H9 (cell line): ENCODE data around the gene GNAT3. TPM values are rescaled to one million over a fixed set of nuclear protein-coding genes. Genes with fewer than 3 reads are reported as not detected.

ENCODE experiments used
- DNase-seq: peaks from one replicate; pipeline ENCODE4 v3.0.0-alpha.2; 2017
- H2AFZ ChIP-seq: one replicate; pipeline ENCODE4 v1.6.1; 2013; ENCODE audit warnings: mild to moderate bottlenecking, low read length, control low read depth, moderate library complexity
- H2AK5ac ChIP-seq: 2 replicates; pipeline ENCODE4 v1.6.1; 2013; ENCODE audit warnings: low read length, control low read depth, mixed read lengths; ENCODE audit not compliant: insufficient read length
- H2BK120ac ChIP-seq: one replicate; pipeline ENCODE4 v1.6.1; 2013; ENCODE audit warnings: low read depth, mild to moderate bottlenecking, low read length, control low read depth, inconsistent platforms; ENCODE audit not compliant: poor library complexity, severe bottlenecking
- H2BK12ac ChIP-seq: 2 replicates; pipeline ENCODE4 v1.6.1; 2013; ENCODE audit warnings: low read length, control low read depth, mixed read lengths, low read depth; ENCODE audit not compliant: insufficient read length
- H2BK15ac ChIP-seq: 2 replicates; pipeline ENCODE4 v1.6.1; 2013; ENCODE audit warnings: low read depth, low read length, control low read depth
- H2BK20ac ChIP-seq: one replicate; pipeline ENCODE4 v1.6.1; 2013; ENCODE audit warnings: low read depth, mild to moderate bottlenecking, low read length, control low read depth, inconsistent platforms; ENCODE audit not compliant: poor library complexity, severe bottlenecking
- H2BK5ac ChIP-seq: 2 replicates; pipeline ENCODE4 v1.6.1; 2013; ENCODE audit warnings: low read length, control low read depth, mixed read lengths; ENCODE audit not compliant: insufficient read length
- H3K14ac ChIP-seq: 2 replicates; pipeline ENCODE4 v1.6.1; 2013; ENCODE audit warnings: low read length, control low read depth; ENCODE audit not compliant: insufficient read depth
- H3K18ac ChIP-seq: 2 replicates; pipeline ENCODE4 v1.6.1; 2013; ENCODE audit warnings: low read depth, mild to moderate bottlenecking, mixed read lengths, low read length, control low read depth; ENCODE audit not compliant: insufficient read length
- H3K23ac ChIP-seq: 2 replicates; pipeline ENCODE4 v1.6.1; 2013; ENCODE audit warnings: low read length, control low read depth, mixed read lengths, low read depth; ENCODE audit not compliant: insufficient read length
- H3K23me2 ChIP-seq: 2 replicates; pipeline ENCODE4 v1.6.1; 2013; ENCODE audit warnings: low read depth, mild to moderate bottlenecking, mixed read lengths, low read length, control low read depth; ENCODE audit not compliant: insufficient read length, poor library complexity, severe bottlenecking
- H3K27ac ChIP-seq: 2 replicates; pipeline ENCODE4 v1.5.1; 2013; ENCODE audit warnings: low read length, control low read depth, mixed read lengths, low read depth; ENCODE audit not compliant: insufficient read length
- H3K27me3 ChIP-seq: 2 replicates; pipeline ENCODE4 v1.6.1; 2013; ENCODE audit warnings: low read length, control low read depth, inconsistent platforms; ENCODE audit not compliant: insufficient read depth
- H3K4ac ChIP-seq: 2 replicates; pipeline ENCODE4 v1.6.1; 2013; ENCODE audit warnings: low read depth, mild to moderate bottlenecking, control low read depth, inconsistent platforms, low read length, moderate library complexity
- H3K4me1 ChIP-seq: 2 replicates; pipeline ENCODE4 v1.6.1; 2013; ENCODE audit warnings: low read length, control low read depth, inconsistent platforms; ENCODE audit not compliant: insufficient read depth
- H3K4me2 ChIP-seq: 2 replicates; pipeline ENCODE4 v1.6.1; 2013; ENCODE audit warnings: low read length, control low read depth, mixed read lengths; ENCODE audit not compliant: insufficient read length, insufficient read depth
- H3K56ac ChIP-seq: 2 replicates; pipeline ENCODE4 v1.6.1; 2013; ENCODE audit warnings: low read depth, mild to moderate bottlenecking, mixed read lengths, low read length, control low read depth; ENCODE audit not compliant: insufficient read length
- H3K79me1 ChIP-seq: 2 replicates; pipeline ENCODE4 v1.6.1; 2013; ENCODE audit warnings: low read depth, mild to moderate bottlenecking, moderate library complexity, low read length, control low read depth, inconsistent platforms; ENCODE audit not compliant: insufficient read depth, poor library complexity, severe bottlenecking
- H3K79me2 ChIP-seq: 2 replicates; pipeline ENCODE4 v1.6.1; 2013; ENCODE audit warnings: low read length, control low read depth, inconsistent platforms; ENCODE audit not compliant: insufficient read depth
- H3K9ac ChIP-seq: 2 replicates; pipeline ENCODE4 v1.6.1; 2013; ENCODE audit warnings: low read length, control low read depth, mixed read lengths; ENCODE audit not compliant: insufficient read length; ENCODE audit errors: extremely low read depth
- H3K9me3 ChIP-seq: one replicate; pipeline ENCODE4 v1.6.1; 2013; ENCODE audit warnings: low read depth, low read length, inconsistent platforms; ENCODE audit not compliant: control insufficient read depth
- H3T11ph ChIP-seq: one replicate; pipeline ENCODE4 v1.6.1; 2013; ENCODE audit warnings: mild to moderate bottlenecking, low read length, control low read depth, inconsistent platforms
- H4K20me1 ChIP-seq: one replicate; pipeline ENCODE4 v1.6.1; 2013; ENCODE audit not compliant: control insufficient read depth, insufficient read length, insufficient read depth
- H4K5ac ChIP-seq: 2 replicates; pipeline ENCODE4 v1.6.1; 2013; ENCODE audit warnings: low read depth, mild to moderate bottlenecking, mixed read lengths, low read length, control low read depth; ENCODE audit not compliant: insufficient read length
- H4K8ac ChIP-seq: replicated peaks from 2 replicates; pipeline ENCODE4 v1.6.1; 2013; ENCODE audit warnings: low read length, control low read depth, mixed read lengths, low read depth; ENCODE audit not compliant: insufficient read length
- H4K91ac ChIP-seq: 2 replicates; pipeline ENCODE4 v1.6.1; 2013; ENCODE audit warnings: low read depth, mild to moderate bottlenecking, moderate library complexity, mixed read lengths, low read length, control low read depth; ENCODE audit not compliant: insufficient read length
- H3K27ac Mint-ChIP-seq, 3 experiments: 2 replicates in 2 of 3; 3 replicates in 1 of 3; pipeline ENCODE4 v1.8.0; 2020 to 2021; ENCODE audit warnings: mixed read lengths in 3 of 3, mild to moderate bottlenecking in 1 of 3, moderate library complexity in 1 of 3
- H3K27me3 Mint-ChIP-seq: 2 replicates; pipeline ENCODE4 v1.8.0; 2021; ENCODE audit warnings: low read depth, mild to moderate bottlenecking, moderate library complexity, mixed read lengths
- H3K36me3 Mint-ChIP-seq, 3 experiments: 2 replicates in 2 of 3; 3 replicates in 1 of 3; pipeline ENCODE4 v1.8.0; 2020 to 2021; ENCODE audit warnings: low read depth in 3 of 3, mixed read lengths in 3 of 3; ENCODE audit not compliant: insufficient read depth in 1 of 3
- H3K4me1 Mint-ChIP-seq, 2 experiments: 2 replicates each; pipeline ENCODE4 v1.8.0; 2020; ENCODE audit warnings: mixed read lengths in 2 of 2
- H3K4me3 Mint-ChIP-seq, 2 experiments: 2 replicates in 1 of 2; 3 replicates in 1 of 2; pipeline ENCODE4 v1.8.0; 2020 to 2021; ENCODE audit warnings: mild to moderate bottlenecking in 2 of 2, mixed read lengths in 2 of 2, moderate library complexity in 1 of 2
- H3K9me3 Mint-ChIP-seq, 2 experiments: 2 replicates in 1 of 2; 3 replicates in 1 of 2; pipeline ENCODE4 v1.8.0; 2020; ENCODE audit warnings: mild to moderate bottlenecking in 2 of 2, mixed read lengths in 2 of 2, moderate library complexity in 1 of 2
- CTCF ChIP-seq: fragments of 200-600 bp; sonication (generic); conservative IDR thresholded peaks from 3 replicates; pipeline ENCODE4 v1.8.0; 2021; ENCODE audit warnings: antibody characterized with exemption, mild to moderate bottlenecking
- WGBS: extraction: QIAGEN DNeasy Blood & Tissue Kit; methylation state at CpG from one replicate; pipeline ENCODE4 v1.1.7; 2013; ENCODE audit warnings: missing lambda C conversion rate, low lambda C conversion rate, mixed read lengths; ENCODE audit not compliant: insufficient read length; ENCODE audit errors: extremely low coverage; 5-methylcytosine and 5-hydroxymethylcytosine counted together
- total RNA-seq: library from RNA; stranded (reverse); gene quantifications from 2 replicates; pipeline ENCODE4 v1.2.1, GENCODE V29; 2021

The GNAT3 gene
- total RNA-seq, 1 experiment from 2014 or later, result not detected

GRCh38 chr7:80500325-80500724 lies 11.5 kb downstream of the GNAT3 start:
- Histone ChIP-seq H3K4me1 (no peaks in the 10 kb centered on the region), H3K79me2 (no peaks in the 10 kb centered on the region), H3K9me3 (no peaks in the 10 kb centered on the region), H3K27ac (no peak overlapping the region), H4K5ac (no peak overlapping the region), H3K18ac (no peak overlapping the region), H2BK5ac (no peak overlapping the region), H4K91ac (no peak overlapping the region), H3K56ac (no peak overlapping the region), H3T11ph (no peak overlapping the region), H3K27me3 (no peaks in the 10 kb centered on the region), H2BK20ac (no peak overlapping the region), H3K14ac (no peak overlapping the region), H2BK12ac (no peak overlapping the region), H3K23me2 (no peaks in the 10 kb centered on the region), H3K4me2 (no peak overlapping the region), H2AFZ (no peak overlapping the region), H2AK5ac (no peak overlapping the region), H2BK15ac (no peak overlapping the region), H3K79me1 (no peaks in the 10 kb centered on the region), H2BK120ac (no peak overlapping the region), H3K23ac (no peak overlapping the region), H4K20me1 (no peaks in the 10 kb centered on the region), H3K4ac (no peak overlapping the region), H4K8ac (no peak overlapping the region), H3K9ac (no peak overlapping the region)
- no CpG with 5 or more reads among the region's 1 CpG for WGBS
- Mint-ChIP-seq H3K4me3 (no peak overlapping the region), H3K4me1 (no peaks in the 10 kb centered on the region; a peak in 1 of 4 replicates), H3K36me3 (no peaks in the 10 kb centered on the region), H3K27me3 (no peaks in the 10 kb centered on the region), H3K27ac (no peak overlapping the region), H3K9me3 (no peaks in the 10 kb centered on the region; a peak in 1 of 5 replicates)
- no peak for DNase-seq
- TF ChIP-seq CTCF, result no peak
